ENCODE measurements around the gene RSPO4. TPM values are rescaled to one million over a fixed set of nuclear protein-coding genes. Genes with fewer than 3 reads are reported as not detected.

Gene RSPO4
- total RNA-seq, 1 donor from 2014 or later = not detected

DNA sequence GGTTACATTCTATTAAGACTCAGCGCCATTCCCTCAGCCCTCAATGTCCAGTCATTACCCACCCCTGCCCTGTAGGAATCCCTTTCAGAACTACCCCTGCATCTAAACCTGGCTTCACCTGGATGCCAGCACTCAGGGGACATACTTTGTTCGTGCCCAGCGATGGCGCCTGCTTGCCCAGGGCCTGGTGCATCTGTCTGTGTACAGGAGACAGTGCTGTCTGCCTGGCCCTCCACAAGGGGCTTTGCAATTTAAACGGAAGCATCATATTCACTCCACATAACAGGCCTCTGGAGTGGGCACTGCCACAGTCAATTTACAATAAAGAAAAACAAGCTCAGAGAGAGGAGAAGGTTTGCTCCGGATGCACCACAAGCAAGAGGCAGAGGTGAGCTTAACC, 4.6 kb downstream of the RSPO4 start:
- TF ChIP-seq, protein P1, sequence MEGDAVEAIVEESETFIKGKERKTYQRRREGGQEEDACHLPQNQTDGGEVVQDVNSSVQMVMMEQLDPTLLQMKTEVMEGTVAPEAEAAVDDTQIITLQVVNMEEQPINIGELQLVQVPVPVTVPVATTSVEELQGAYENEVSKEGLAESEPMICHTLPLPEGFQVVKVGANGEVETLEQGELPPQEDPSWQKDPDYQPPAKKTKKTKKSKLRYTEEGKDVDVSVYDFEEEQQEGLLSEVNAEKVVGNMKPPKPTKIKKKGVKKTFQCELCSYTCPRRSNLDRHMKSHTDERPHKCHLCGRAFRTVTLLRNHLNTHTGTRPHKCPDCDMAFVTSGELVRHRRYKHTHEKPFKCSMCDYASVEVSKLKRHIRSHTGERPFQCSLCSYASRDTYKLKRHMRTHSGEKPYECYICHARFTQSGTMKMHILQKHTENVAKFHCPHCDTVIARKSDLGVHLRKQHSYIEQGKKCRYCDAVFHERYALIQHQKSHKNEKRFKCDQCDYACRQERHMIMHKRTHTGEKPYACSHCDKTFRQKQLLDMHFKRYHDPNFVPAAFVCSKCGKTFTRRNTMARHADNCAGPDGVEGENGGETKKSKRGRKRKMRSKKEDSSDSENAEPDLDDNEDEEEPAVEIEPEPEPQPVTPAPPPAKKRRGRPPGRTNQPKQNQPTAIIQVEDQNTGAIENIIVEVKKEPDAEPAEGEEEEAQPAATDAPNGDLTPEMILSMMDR (IDR thresholded peaks at IDR 0.05) = no peak
- peaks cover under 1% of the 10 kb centered on the region for H3K4me1 Mint-ChIP-seq (ENCODE audit: unreplicated experiment)

DNA sequence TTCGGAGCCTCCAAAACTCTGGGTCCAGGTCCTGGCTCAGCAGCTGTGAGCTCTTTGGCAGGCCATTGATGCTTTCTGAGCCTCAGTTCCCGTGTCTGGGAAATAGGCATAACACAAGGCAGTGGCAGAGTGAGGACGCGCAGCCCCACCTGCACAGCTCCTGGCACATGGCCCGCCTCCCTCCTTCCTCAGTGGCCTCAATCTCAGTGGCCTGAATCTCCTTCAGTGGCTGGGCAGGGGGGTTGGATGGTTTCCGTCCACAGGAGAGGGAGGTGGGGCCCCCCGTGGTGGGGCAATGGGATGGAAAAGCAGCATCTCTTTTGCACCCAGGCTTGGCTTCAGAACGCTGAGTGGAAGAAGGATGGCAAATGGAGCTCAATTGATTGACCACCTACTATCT, 5.1 kb downstream of the RSPO4 start:
- no peaks in the 10 kb centered on the region for H3K36me3 Mint-ChIP-seq (ENCODE audit: unreplicated experiment)
- H3K4me3 Mint-ChIP-seq (ENCODE audit: unreplicated experiment) = no peak overlapping the region
- DNase-seq (ENCODE audit: extremely low spot score, unreplicated experiment) = no peak
- TF ChIP-seq, protein P1 (IDR thresholded peaks at IDR 0.05) = no peak
- H3K27me3 Mint-ChIP-seq (ENCODE audit: unreplicated experiment) = peaks cover 16% of the 10 kb centered on the region
- H3K4me1 Mint-ChIP-seq (ENCODE audit: unreplicated experiment) = no peaks in the 10 kb centered on the region
- H3K27ac Mint-ChIP-seq (ENCODE audit: unreplicated experiment) = no peak overlapping the region
- no peaks in the 10 kb centered on the region for H3K9me3 Mint-ChIP-seq (ENCODE audit: unreplicated experiment)

More for the DNA sequence above, 4.6 kb downstream of the RSPO4 start:
- no peaks in the 10 kb centered on the region for H3K36me3 Mint-ChIP-seq (ENCODE audit: unreplicated experiment)
- no peak overlapping the region for H3K4me3 Mint-ChIP-seq (ENCODE audit: unreplicated experiment)
- no peak overlapping the region for H3K27ac Mint-ChIP-seq (ENCODE audit: unreplicated experiment)
- H3K27me3 Mint-ChIP-seq (ENCODE audit: unreplicated experiment) = peaks cover 17% of the 10 kb centered on the region
- H3K9me3 Mint-ChIP-seq (ENCODE audit: unreplicated experiment) = no peaks in the 10 kb centered on the region
- no peak for DNase-seq (ENCODE audit: extremely low spot score, unreplicated experiment)

DNA sequence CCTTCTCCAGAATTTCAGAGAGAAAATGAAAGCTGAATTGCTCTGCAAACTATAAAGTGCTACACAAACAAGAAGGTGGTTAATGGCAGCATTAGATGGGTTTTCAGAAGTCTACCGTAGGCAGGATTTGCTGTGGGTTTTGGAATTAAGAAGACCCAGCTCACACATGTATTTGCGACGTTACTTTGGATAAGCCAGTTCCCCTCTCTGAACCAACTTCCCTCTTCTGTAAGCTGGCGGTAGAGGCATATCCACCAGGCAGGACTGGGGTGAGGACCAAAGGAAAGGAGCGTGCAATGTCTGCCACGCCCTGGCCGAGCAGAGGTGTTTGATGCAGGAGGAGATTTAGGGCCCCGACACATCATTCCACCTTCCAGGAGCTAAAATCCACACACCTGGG, 6.9 kb downstream of the RSPO4 start:
- no peak for DNase-seq (ENCODE audit: extremely low spot score, unreplicated experiment)
- no peaks in the 10 kb centered on the region for H3K4me1 Mint-ChIP-seq (ENCODE audit: unreplicated experiment)
- no peak overlapping the region for H3K27ac Mint-ChIP-seq (ENCODE audit: unreplicated experiment)
- TF ChIP-seq, protein P1 (IDR thresholded peaks at IDR 0.05) = no peak
- no peaks in the 10 kb centered on the region for H3K9me3 Mint-ChIP-seq (ENCODE audit: unreplicated experiment)
- H3K4me3 Mint-ChIP-seq (ENCODE audit: unreplicated experiment) = no peak overlapping the region
- H3K36me3 Mint-ChIP-seq (ENCODE audit: unreplicated experiment) = no peaks in the 10 kb centered on the region
- H3K27me3 Mint-ChIP-seq (ENCODE audit: unreplicated experiment) = peaks cover 7% of the 10 kb centered on the region

DNA sequence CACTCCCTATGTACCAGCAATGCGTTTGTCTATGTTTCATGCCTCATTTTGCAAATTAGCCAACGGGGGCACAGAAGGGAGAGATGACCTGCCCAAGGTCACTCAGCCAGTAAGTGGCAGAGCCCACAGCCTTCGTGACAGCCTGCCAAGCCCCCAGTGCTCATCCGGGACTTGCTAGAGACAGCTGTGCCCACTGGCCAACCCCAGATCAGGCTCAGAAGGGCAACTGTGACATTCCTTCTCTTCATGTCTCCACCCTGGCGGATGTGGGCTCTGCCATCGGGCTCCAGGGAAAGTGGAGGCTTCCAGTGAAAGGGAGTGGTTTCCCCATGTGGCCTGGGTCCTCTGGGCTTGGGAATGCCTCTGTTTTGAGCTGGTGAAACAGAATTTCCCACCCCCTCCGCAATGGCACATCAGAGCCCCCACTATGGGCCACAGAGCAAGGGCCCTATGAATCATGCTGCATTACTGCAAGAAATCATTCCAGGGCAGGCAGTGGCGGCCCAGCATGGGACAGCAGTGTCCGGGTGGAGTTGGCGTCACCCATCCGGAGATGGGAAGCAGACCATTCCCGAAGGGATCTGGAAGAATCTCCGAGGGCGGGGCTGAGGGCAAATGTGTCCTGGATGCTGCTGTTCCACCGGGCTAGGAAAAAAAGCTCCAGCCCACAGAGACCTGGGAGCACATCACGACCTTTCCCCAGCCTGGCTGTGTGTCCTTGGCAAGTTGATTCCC, 9.1 kb downstream of the RSPO4 start:
- H3K36me3 Mint-ChIP-seq (ENCODE audit: unreplicated experiment) = no peaks in the 10 kb centered on the region
- H3K4me3 Mint-ChIP-seq (ENCODE audit: unreplicated experiment) = no peak overlapping the region
- TF ChIP-seq, protein P1 (IDR thresholded peaks at IDR 0.05) = no peak
- H3K27me3 Mint-ChIP-seq (ENCODE audit: unreplicated experiment) = peaks cover 6% of the 10 kb centered on the region
- no peaks in the 10 kb centered on the region for H3K4me1 Mint-ChIP-seq (ENCODE audit: unreplicated experiment)
- no peak for DNase-seq (ENCODE audit: extremely low spot score, unreplicated experiment)
- no peak overlapping the region for H3K27ac Mint-ChIP-seq (ENCODE audit: unreplicated experiment)
- H3K9me3 Mint-ChIP-seq (ENCODE audit: unreplicated experiment) = no peaks in the 10 kb centered on the region

DNA sequence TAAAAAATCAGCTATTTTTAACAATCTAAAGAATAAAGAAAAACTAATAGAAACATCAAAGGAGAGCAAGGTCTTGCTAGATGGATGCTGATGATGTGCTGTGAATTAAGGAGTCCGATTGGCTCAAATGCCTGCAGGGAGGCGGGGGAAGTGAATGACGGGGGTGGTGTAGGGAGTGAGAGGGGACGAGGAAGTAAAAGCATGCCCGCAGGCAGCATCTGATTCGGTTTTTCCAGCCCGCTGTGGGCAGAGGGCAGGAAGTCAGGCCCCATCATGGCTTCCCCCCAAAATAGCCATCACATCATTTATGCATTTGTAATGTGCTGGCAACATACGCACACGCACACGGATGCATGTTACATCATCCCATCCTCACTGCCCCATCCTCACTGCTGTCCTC, 10.3 kb downstream of the RSPO4 start:
- Mint-ChIP-seq H3K4me3 (ENCODE audit: unreplicated experiment) (no peak overlapping the region), H3K36me3 (ENCODE audit: unreplicated experiment) (no peaks in the 10 kb centered on the region), H3K4me1 (ENCODE audit: unreplicated experiment) (no peaks in the 10 kb centered on the region), H3K27ac (ENCODE audit: unreplicated experiment) (no peak overlapping the region), H3K27me3 (ENCODE audit: unreplicated experiment) (peaks cover 6% of the 10 kb centered on the region), H3K9me3 (ENCODE audit: unreplicated experiment) (no peaks in the 10 kb centered on the region)
- no peak for DNase-seq (ENCODE audit: extremely low spot score, unreplicated experiment)
- TF ChIP-seq, protein P1 (IDR thresholded peaks at IDR 0.05) = no peak

Data from osteocyte (in vitro differentiated cells).